Amygdala (tissue), 56 donors: ENCODE results near the gene CRPPA.

Experiments used
- DNase-seq, 56 donors: peaks; one replicate each; lab custom pipeline; 2025; lab: John Stamatoyannopoulos, UW

Gene CRPPA

DNA sequence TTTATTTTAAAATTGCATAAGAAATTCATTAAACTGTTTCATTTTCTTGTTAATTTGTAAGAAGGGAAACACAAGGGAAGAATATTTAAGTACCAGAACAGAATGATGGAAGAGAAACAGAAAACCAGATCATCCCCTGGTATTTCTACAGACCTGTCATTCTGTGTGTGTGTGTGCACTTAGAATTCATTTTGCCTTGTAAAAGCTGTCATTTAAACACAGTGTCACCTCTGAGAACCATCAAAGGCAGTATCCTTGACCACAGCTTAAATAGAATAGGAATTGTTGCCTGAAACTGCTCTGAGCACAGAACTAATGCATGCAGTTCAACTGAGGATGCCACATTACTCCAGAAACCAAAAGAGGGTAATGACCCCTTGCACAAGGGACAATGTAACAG lies 6.8 kb upstream of the CRPPA start:
- DNase-seq, result no peak

DNA sequence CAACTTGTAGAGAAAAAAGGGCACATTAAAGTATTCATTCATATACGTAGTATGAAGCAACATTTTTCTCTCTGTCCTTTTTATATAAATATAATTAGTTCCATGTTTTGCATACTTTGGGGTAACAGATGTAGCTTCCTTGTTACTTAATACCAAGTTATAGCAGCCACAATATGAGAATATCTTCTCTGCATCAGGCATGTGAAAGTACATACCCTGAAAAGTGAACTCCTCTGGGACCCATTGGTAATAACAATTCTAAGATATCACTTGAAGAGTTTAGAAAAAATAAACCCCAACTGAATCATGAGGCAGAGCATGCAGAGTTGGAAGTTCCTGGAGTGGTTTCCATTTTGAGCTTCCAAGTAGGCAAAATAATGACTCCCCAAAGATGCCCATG lies 2.4 kb upstream of the CRPPA start:
- no peak for DNase-seq

DNA sequence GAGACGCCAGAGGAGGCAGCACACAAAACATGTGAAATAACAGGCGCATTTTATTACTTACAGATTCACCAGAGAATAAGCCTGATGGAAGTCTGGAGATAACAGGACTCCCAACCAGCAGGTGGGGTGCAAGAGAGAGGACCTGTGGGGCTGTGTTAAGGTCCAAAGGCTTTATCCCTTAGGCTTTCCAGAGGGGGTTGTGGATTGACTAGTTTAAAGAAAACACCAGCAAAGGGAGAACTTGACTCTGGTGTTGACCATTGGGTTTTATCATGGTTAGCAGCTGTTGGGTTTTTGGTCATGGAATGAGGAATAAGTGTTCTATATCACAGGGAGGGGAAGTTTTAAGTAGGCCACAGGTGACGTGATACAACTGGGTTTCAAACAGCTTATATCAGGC lies 1.6 kb upstream of the CRPPA start:
- no peak for DNase-seq

DNA sequence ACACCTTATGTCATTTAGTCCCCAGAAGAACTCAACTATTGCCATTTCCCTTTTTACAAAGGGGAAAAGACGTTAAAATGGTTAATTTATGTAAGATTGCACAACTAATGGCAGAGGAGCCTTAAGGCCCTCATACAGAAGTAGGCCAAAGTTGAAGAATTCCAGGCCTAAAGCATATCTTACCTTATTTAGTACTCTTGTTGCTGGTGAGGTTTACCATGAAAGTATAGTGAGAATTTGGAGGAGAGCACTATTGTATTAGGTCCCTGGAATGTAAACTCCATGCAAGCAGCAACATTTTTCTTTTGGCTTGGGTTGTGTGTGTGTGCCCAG lies 731 bp upstream of the CRPPA start:
- no peak for DNase-seq

DNA sequence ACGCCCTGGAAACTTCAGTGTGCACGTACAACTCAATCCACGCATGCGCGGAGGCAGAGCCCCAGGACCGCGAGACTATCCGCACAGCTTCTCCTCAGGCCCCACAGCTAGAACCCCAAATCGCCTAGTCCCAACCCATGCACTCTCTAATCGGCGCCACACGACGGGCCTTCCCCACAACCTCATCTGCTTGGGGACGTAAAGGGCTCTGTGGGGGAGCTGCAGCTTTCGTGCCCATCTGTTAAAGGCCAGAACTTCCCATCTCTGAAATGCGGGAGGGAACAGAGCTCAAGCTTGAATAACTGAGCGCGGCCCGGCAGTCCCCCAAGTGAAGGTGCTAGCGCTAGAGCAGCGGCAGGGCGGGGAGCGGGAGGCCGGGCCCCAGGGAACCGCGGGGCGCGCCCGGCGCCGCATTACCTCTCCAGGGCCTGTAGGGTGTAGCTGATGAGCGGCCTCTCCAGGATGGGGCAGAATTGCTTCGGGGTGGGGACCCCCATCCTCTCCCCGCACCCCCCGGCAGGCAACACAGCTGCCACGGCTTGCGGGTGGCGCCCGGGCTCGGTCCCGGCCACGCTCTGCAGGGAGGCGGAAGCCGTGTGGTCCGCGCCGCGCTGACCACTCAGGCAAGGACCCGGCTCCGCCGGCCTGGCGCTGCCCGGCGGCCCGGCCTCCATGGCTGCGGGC lies 547 bp downstream of the CRPPA start:
- DNase-seq, result peak in 55 of 56 donors; percentile 20 to 89 (median 77)

DNA sequence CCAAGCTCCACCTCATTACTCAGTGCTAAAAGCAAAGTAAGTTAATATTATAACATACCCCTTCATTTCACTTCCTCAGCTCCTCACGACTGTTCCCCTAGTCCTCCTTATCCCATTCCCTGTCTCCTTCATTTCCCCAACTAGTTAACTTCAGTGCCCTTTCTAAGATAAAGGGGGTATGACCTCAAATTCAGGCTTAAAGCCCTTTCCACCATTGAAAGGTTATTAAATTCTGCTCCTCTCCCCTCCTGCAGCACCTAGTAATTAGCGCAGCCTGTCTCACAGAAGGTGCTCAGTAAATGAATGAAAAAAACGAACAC lies 1.0 kb downstream of the CRPPA start:
- no peak for DNase-seq

DNA sequence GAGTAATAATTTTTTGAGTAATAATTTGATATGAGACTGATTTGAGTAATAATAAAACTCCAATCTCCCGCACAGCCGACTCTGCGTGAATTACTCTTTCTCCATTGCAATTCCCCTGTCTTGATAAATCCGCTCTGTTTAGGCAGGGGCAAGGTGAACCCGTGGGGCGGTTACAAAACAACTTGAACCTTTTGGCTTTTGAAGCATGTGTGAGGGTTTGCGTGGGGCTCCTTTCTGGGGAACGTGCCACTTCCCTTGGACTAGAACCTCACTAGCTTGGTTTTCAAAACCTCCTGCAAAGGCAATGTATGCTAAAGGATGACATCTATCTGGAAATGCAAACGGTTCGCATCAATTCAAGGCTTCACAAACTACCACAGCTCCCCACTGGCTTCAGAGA lies 1.5 kb downstream of the CRPPA start:
- peak in 3 of 56 donors; percentile 5 to 44 (median 6) for DNase-seq

DNA sequence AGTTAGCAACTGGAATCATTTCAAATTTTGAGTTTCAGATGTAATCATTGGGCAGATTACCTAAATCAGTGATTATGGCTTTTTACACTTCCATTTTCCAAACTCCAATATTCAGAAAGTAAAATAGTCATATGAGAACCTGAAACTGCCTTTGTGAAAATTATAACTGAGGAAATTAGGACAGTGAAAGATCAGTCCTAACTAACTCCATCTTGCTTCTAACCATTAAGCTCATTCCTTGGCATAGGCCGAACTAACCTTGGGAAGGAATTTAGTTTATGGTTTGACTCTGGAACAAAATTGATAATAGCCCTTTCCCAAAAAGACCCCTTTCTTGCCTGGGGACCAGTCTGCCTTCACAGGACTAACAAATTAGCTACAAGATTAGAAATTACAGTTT lies 2.2 kb downstream of the CRPPA start:
- no peak for DNase-seq

DNA sequence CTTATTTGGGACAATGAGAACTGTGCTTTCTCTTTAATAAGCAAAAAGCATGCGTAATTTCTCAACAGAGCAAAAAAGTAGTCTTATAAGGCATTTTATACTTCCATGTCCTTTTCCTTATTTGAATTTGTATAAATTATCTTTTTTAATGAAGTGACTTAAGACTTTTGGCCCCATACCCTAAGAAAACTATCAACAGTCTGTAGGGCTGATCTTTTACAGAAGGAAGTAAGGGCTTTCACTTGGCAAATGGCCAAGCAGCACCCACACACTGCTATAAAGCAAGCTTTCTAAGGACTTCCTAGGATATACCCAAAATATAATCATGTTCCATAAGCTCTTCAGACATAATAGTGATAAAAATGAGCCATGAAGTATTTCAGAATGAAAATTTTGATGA lies 3.4 kb downstream of the CRPPA start:
- peak in 1 of 56 donors; percentile 18 for DNase-seq

DNA sequence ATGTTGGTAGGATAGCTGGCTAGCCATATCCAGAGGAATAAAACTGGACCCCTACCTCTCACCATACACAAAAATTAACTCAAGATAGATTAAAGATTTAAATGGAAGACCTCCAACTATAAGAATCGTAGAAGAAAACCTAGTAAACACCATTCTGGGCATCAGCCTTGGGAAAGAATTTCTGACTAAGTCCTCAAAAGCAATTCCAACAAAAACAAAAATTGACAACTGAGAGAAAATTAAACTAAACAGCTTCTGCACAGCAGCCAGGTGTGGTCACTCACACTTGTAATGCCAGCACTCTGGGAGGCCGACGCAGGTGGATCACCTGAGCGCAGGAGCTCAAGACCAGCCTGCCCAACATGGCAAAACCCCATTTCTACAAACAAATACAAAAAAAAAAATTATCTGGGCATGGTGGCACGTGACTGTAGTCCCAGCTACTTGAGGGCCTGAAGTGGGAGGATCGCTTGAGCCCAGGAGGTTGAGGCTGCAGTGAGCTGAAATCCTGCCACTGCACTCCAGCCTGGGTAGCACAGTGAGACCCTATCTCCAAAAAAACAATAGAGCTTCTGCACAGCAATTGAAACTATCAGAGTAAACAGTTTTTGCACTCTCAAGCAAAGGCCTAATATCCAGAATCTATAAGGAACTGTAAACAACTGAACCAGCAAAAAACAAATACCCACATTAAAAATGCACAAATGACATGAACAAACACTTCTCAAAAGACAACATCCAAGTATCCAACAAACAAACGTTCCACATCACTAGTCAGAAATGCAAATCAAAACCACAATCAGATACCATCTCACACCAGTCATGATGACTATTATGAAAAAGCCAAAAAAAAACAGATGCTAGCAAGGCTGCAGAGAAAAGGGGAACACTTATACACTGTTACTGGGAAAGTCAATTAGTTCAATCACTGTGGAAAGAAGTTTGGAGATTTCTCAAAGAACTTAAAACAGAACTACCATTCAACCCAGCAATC lies 4.8 kb downstream of the CRPPA start:
- no peak for DNase-seq

DNA sequence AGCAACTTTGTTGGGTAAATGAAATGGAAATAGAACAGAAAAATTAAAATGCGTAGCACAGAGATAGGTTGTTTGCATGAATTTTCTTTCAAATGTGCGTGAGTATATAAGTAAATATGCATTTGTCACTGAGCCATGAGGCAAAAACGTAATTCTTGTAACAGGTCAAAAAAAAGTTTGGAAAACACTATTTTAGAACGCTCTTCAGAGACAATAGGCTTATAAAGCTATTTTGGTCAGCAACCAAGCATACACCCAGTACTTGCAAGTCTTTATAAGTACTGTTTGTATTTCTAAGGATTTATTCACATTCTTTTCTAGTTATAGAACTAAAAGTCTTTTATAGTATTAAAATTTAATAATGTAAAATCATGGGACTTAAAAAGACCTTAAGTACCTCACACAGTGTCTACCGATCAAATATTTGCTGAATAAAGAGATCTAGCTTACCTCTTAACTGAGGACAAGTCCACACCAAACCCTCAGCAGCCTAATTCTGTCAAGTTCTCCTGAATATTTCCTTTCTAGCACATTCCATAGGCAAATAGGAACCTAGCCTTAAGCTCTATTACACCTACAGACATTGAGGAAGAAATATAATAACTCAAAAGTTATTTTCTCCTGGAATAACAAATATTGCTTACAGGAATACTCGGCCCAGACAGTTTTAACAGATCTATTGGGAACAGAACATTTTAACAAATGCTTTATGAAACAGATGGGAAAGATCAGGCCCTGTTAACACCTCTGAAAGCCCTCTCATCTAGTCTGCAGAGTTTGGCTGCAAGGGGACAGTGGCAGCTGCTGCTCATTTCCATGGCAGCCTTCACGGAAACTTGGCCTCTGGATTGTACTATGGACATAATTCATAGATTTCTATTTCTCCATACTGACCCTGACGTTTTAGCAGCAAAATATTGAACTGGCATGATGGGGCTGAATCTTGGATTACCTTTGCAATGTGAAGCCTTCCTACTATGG lies 8.8 kb downstream of the CRPPA start:
- DNase-seq, result no peak

DNA sequence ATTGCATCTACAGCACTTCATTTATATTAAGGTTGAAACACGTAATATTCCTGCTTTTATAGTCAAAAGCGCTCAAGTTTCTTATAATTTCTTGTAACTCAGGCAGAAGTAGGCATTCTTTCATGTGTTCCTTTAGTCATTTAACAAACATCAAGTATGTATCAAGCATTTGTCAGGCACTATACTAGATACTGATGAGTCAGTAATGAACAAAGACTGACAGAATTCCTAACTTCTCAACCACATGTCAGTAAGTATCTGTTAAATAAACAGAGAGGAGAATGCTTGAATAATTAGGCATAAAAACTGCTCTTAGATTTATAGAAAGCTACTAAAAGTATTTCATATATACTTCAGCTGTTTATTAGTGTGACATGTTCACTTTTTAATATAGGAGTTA lies 9.9 kb downstream of the CRPPA start:
- no peak for DNase-seq

DNA sequence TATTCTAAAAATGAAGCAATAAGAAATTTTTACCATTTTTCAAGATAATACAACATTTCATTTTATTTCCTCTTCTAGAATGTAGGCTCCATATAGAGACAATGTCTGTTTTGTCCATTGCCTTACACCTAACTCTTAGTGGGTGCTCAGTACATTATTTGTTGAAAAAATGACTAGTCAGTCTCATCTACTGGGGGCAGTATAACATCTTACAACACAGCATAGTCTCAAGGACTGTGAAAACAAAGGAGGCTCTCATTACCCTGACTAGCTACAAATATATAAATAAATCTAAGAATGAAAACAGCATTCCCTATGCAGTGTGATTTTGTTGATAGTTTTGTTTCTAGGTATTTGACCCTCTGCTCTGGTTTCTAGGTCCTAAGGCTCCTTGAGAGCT lies 11.6 kb downstream of the CRPPA start:
- no peak for DNase-seq

DNA sequence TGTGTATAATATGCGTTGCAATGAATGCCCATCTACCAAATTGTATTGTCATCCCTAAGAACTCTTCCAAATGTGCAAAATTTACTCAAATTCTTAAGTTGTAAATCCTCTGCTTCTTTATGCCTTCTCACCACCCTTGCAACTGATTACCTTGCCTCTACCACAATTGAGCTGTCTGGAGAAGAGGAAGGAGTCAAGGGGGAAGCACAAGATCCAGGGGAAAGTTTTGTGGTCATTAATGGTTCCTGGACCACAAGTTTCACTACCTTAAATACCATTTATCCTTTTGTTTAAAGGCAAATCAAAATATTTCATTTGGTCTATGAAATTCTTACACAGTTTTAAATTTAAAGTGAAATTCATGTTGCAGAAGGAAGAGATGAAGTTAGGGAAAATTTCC lies 16.7 kb downstream of the CRPPA start:
- DNase-seq, result no peak

DNA sequence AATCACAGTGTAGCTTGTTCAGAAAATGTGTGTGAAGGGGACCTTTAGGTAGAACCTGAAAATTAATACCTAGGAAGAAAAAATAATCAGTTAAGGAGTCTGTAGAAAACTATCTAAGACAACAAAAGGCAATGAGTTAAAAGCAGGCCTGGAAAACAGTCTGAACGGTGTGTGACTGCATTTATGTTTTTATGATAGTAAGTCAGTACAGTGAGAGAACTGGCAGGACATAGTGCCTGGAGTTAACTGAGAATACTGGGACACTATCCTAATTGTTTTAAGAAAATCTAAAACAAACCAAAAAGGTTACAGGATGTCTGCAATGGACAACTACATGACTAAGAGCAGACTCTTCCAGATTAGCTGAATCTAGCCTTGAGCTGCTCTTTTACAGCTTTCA lies 17.9 kb downstream of the CRPPA start:
- DNase-seq, result no peak

DNA sequence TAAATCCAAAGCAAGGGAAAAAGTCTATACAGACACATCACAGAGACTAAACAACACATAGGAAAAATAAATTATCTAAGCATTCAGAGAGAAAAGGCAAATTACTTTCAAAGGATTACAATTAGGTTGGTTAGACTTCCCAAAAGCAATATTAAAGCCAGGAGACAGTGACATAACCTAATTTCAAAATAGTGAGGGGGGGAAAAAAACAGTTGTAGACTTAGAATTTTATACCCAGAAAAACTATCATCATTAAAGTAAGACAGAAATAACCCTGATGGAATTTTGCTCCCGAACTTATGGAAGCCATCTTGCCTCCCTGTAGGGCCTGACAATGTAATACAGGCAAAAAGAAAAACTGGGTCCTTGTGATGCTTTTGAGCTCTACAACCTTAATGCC lies 18.4 kb downstream of the CRPPA start:
- no peak for DNase-seq

DNA sequence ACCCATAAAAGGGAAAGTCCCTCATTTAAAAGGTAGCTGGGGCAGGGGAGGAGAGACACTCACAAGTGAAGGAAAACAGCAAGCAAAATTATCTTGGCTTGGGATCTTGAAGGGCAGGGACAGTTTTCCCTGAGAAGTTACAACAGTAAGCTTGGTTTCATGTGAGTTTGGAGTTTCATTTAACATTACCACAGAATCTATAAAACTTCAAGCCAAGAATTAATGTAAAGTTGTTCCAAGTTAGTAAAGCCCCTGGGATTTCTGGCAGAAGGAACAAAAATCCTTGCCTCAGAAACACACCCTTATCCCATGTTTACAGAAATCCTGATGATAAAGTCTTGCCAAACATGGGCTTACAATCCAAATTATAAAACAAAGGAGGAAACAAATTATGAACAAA lies 19.2 kb downstream of the CRPPA start:
- no peak for DNase-seq

DNA sequence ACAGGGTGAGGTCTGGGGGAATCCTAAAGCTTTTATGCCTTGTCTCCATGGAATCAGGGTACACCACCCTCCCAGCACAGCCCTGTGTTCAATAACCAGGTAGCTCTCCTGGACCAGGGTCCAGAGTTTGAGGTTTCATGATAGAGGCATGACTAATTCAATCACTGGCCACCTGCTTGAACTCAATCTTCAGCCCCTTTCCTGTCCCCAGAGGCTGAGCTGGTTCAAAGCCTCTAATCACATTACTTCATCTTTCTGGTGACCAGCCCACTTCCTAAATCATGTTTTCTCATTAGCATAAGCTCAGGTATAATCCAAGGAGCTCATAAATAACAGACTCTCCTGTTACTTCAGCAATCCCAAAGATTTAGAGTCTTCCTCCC lies 20.5 kb downstream of the CRPPA start:
- no peak for DNase-seq

DNA sequence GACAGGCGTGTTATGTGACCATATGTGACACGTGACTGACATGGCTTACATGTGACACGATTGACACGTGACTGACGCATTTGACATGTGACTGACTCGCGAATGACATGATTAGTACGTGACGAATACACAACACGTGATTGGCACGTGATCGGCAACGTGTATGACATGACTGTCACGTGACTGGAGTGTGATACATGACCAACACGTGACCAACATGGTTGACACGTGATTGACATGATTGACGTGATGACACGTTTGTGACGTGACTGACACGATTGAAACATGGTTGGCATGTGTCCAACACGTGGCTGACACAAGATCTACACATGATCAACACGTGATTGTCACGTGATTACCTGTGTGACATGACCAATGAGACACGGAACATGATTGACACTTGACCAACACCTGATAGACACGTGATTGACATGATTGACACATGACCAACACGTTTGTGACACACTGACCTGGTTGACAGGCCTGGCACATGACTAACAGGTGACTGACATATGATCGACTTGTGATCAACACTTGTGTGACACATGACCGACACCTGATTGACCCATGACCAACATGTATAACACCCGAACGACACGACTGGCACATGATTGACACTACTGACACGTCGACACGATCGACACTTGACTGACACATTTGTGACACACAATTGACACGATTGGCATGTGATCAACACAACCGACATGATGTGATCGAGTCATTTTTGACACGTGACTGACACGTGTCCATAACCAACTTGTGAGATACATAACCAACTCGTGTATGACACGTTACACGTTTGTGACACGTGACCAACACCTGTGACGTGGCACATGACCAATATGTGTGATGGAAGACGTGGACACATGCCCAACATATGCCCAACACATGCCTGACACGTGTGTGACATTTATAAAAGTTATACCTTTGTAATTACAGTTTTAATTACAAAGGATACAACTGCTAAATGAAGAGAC lies 21.1 kb downstream of the CRPPA start:
- no peak for DNase-seq
